ENCODE data around the gene TPH2. TPM values are rescaled to one million over a fixed set of nuclear protein-coding genes. Genes with fewer than 3 reads are reported as not detected.
A peak's percentile ranks its signal among the peaks of the same experiment; 100 is the strongest.

Gene TPH2
- total and polyA plus RNA-seq, 4 donors: 0.01 TPM; not detected in 3

GRCh38 chr12:71958457-71958856, 19.8 kb downstream of the TPH2 start:
- Histone ChIP-seq H3K4me1 (ENCODE audit: control insufficient read depth in 5 of 5, insufficient read depth in 5 of 5, low read length in 5 of 5) (no peaks in the 10 kb centered on the region), H3K4me3 (no peak overlapping the region), H3K9ac (ENCODE audit: insufficient read depth in 1 of 2, low read length in 2 of 2) (no peak overlapping the region), H3K27me3 (ENCODE audit: control insufficient read depth in 3 of 3, insufficient read depth in 3 of 3, low read length in 2 of 3) (no peaks in the 10 kb centered on the region), H3K9me3 (ENCODE audit: control insufficient read depth in 4 of 4, insufficient read depth in 3 of 4, low read length in 3 of 4) (no peaks in the 10 kb centered on the region), H3K36me3 (ENCODE audit: control insufficient read depth in 4 of 4, insufficient read depth in 4 of 4, low read length in 4 of 4) (no peaks in the 10 kb centered on the region), H3K27ac (ENCODE audit: low read depth in 1 of 2, low read length in 1 of 2) (peak overlapping the region in 1 of 2 donors; percentile 64)
- WGBS, 2 donors: 37 to 59% methylated on average over 2 of the region's 2 CpGs
- ATAC-seq (ENCODE audit: insufficient read depth, low FRiP score) (no peak), DNase-seq (no peak)
- TF ChIP-seq CTCF (IDR thresholded peaks at IDR 0.05; ENCODE audit: control extremely low read depth, extremely low read depth): no peak

GRCh38 chr12:71958993-71959578, 20.4 kb downstream of the TPH2 start:
- Histone ChIP-seq H3K27ac (ENCODE audit: low read depth in 1 of 2, low read length in 1 of 2) (no peak overlapping the region), H3K9me3 (ENCODE audit: control insufficient read depth in 4 of 4, insufficient read depth in 3 of 4, low read length in 3 of 4) (no peaks in the 10 kb centered on the region), H3K27me3 (ENCODE audit: control insufficient read depth in 3 of 3, insufficient read depth in 3 of 3, low read length in 2 of 3) (no peaks in the 10 kb centered on the region), H3K4me1 (ENCODE audit: control insufficient read depth in 5 of 5, insufficient read depth in 5 of 5, low read length in 5 of 5) (no peaks in the 10 kb centered on the region), H3K36me3 (ENCODE audit: control insufficient read depth in 4 of 4, insufficient read depth in 4 of 4, low read length in 4 of 4) (no peaks in the 10 kb centered on the region), H3K9ac (ENCODE audit: insufficient read depth in 1 of 2, low read length in 2 of 2) (no peak overlapping the region), H3K4me3 (no peak overlapping the region)
- ATAC-seq (ENCODE audit: insufficient read depth, low FRiP score) (no peak), DNase-seq (no peak)
- no peak for TF ChIP-seq CTCF (IDR thresholded peaks at IDR 0.05; ENCODE audit: control extremely low read depth, extremely low read depth)
- WGBS, 2 donors: 68 to 70% methylated on average over 4 of the region's 4 CpGs

- ATAC-seq (ENCODE audit: insufficient read depth, low FRiP score): no peak
- no peak for TF ChIP-seq CTCF (IDR thresholded peaks at IDR 0.05; ENCODE audit: control extremely low read depth, extremely low read depth)
- DNase-seq: no peak
- Histone ChIP-seq H3K27ac (ENCODE audit: low read depth in 1 of 2, low read length in 1 of 2) (no peak overlapping the region), H3K4me3 (no peak overlapping the region), H3K9me3 (ENCODE audit: control insufficient read depth in 4 of 4, insufficient read depth in 3 of 4, low read length in 3 of 4) (no peaks in the 10 kb centered on the region), H3K9ac (ENCODE audit: insufficient read depth in 1 of 2, low read length in 2 of 2) (no peak overlapping the region), H3K27me3 (ENCODE audit: control insufficient read depth in 3 of 3, insufficient read depth in 3 of 3, low read length in 2 of 3) (no peaks in the 10 kb centered on the region), H3K36me3 (ENCODE audit: control insufficient read depth in 4 of 4, insufficient read depth in 4 of 4, low read length in 4 of 4) (no peaks in the 10 kb centered on the region), H3K4me1 (ENCODE audit: control insufficient read depth in 5 of 5, insufficient read depth in 5 of 5, low read length in 5 of 5) (no peaks in the 10 kb centered on the region)
- 83 to 89% methylated on average over 3 of the region's 3 CpGs for WGBS, 2 donors
These were observed 28.6 kb downstream of the TPH2 start for GRCh38 chr12:71967211-71967610.

- no peak overlapping the region for H3K9ac ChIP-seq (ENCODE audit: insufficient read depth in 1 of 2, low read length in 2 of 2)
- no peaks in the 10 kb centered on the region for H3K9me3 ChIP-seq (ENCODE audit: control insufficient read depth in 4 of 4, insufficient read depth in 3 of 4, low read length in 3 of 4)
- no peaks in the 10 kb centered on the region for H3K4me1 ChIP-seq (ENCODE audit: control insufficient read depth in 5 of 5, insufficient read depth in 5 of 5, low read length in 5 of 5)
- ATAC-seq (ENCODE audit: insufficient read depth, low FRiP score) (no peak), DNase-seq (no peak)
- H3K36me3 ChIP-seq (ENCODE audit: control insufficient read depth in 4 of 4, insufficient read depth in 4 of 4, low read length in 4 of 4): no peaks in the 10 kb centered on the region
- H3K27me3 ChIP-seq (ENCODE audit: control insufficient read depth in 3 of 3, insufficient read depth in 3 of 3, low read length in 2 of 3): no peaks in the 10 kb centered on the region
- WGBS, 2 donors: 92 to 93% methylated on average over 1 of the region's 1 CpG
- H3K27ac ChIP-seq (ENCODE audit: low read depth in 1 of 2, low read length in 1 of 2): no peak overlapping the region
- no peak for TF ChIP-seq CTCF (IDR thresholded peaks at IDR 0.05; ENCODE audit: control extremely low read depth, extremely low read depth)
- H3K4me3 ChIP-seq: no peak overlapping the region
These were observed 30.7 kb downstream of the TPH2 start for GRCh38 chr12:71969330-71969729.

Data from lung (tissue), 12 donors.